GM12865 (cell line): ENCODE measurements around the gene FXN.

Source experiments
- DNase-seq: peaks from one replicate; pipeline ENCODE4 v3.0.0; 2010; ENCODE audit warnings: low read depth
- H3K4me3 ChIP-seq: 2 replicates; pipeline ENCODE4 v1.5.1; 2011; ENCODE audit warnings: mild to moderate bottlenecking, low read depth, low read length, control low read depth
- TF ChIP-seq, protein P1 (sequence below): IDR thresholded peaks from 2 replicates; pipeline ENCODE4 v1.5.1; 2011; ENCODE audit warnings: low read length, control low read depth, low read depth, inconsistent platforms; ENCODE audit not compliant: insufficient read depth; ENCODE audit errors: missing control alignments

The FXN gene

DNA sequence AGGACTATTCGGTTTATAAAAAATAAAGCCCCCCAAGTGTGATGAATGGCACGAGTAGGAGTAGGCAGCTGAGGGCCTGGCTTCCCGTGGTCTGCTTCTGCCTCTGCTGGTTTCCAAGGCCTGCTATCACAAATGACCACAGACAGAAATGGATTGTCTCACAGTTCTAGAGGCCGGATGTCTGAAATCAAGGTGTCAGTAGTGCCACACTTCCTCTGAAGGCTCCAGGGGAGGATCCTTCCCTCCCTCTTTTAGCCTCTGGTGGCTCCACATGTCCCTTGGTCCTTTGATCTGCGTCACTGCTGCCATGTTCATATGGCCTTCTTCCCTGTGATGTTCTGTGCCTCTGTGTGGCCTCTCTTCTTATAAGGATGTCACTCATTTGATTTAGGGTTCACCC is 36.7 kb upstream of the FXN start:
- no peak overlapping the region for H3K4me3 ChIP-seq
- DNase-seq: no peak
- TF ChIP-seq, protein P1, sequence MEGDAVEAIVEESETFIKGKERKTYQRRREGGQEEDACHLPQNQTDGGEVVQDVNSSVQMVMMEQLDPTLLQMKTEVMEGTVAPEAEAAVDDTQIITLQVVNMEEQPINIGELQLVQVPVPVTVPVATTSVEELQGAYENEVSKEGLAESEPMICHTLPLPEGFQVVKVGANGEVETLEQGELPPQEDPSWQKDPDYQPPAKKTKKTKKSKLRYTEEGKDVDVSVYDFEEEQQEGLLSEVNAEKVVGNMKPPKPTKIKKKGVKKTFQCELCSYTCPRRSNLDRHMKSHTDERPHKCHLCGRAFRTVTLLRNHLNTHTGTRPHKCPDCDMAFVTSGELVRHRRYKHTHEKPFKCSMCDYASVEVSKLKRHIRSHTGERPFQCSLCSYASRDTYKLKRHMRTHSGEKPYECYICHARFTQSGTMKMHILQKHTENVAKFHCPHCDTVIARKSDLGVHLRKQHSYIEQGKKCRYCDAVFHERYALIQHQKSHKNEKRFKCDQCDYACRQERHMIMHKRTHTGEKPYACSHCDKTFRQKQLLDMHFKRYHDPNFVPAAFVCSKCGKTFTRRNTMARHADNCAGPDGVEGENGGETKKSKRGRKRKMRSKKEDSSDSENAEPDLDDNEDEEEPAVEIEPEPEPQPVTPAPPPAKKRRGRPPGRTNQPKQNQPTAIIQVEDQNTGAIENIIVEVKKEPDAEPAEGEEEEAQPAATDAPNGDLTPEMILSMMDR: no peak

DNA sequence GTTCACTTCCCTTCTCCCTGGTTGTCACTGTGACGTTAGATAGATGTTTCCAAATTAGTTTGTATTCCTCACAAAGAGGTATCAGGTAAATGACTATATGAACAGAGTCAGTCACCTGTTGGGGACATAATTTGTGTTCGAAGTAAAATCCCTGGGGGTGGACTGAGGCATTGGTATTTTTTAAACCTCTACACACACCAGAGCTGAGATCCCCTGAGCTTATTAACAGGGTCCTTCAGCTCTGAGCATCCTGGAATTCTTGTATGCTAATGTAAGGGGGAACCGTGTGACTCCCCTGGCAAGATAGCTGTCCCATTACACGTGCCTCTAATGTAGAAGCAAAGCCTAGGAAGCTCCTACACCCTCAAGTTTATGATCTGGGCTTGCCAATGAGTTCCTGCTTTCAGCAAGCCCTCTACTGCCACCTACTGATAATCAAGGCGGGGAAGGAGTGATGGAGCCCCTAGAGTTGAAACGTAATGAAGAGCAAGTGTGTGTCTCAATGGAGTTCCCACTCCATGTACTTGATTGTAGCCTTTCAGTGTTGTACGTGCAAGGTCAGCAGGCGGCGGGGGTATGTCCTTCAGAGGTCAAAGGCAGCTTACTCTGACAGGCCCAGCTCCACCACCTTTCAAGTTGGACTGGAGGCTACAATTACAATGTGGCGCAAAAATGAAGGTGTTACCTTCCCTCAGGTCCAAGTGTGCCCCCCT is 36.0 kb upstream of the FXN start:
- peak; percentile 88 for DNase-seq
- no peak overlapping the region for H3K4me3 ChIP-seq
- TF ChIP-seq, protein P1: peak; percentile 91

DNA sequence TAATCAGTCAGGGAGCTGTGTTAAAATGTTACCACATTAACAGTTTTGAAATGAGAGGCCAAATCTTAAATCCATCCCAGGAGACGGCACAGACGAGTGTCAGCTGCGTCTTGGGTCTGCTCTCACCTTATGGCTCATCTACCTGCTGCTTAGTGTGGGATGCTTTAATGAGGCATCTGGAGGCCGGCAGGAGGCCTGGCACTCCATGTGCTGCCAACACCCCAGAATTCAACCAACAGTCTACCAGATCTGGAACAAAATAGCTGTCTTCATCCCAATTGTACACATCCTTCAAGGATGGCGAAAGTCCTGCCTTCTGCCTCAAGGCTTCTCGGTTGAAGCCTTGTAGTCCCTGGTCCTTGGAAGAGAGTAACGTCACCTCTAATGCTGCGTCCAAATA is 33.6 kb upstream of the FXN start:
- TF ChIP-seq, protein P1: no peak
- no peak overlapping the region for H3K4me3 ChIP-seq
- DNase-seq: no peak

DNA sequence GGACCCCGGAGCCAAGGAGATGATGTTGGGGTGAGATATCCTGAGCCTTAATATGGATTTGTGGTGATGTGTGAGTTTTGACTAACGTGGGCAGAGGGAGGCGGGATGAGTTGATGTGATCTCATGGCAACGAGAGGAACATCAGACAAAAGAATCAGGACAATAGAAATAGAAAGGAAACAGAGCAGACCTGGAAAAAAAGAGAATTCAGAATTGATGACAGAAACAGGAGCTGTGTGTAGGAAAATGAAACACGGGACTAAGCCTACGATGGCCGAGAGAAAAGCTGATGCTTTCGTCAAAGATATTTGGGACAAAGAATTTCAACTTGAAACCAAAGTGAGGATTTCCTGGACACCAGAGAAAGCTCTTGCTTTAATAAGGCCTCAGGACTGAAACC is 32.5 kb upstream of the FXN start:
- no peak overlapping the region for H3K4me3 ChIP-seq
- TF ChIP-seq, protein P1: no peak
- no peak for DNase-seq

DNA sequence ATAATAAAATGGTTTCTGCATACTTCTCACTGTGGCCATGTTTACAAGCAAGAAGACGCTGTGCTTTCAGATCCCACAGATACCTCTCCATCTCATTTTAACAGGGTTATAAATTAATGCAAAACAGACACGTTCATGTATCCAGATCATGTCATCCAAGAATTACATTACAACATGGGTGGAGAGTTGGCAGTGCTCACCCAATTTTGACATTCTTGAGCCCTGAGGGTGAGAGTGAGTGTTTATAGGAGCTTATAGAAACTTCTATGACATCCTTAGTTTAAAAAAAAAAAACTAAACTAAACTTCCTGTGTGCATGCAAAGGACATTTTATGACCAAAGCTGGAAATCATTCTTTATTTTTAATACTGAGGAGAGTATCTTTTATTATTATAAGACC is 30.7 kb upstream of the FXN start:
- no peak overlapping the region for H3K4me3 ChIP-seq
- no peak for DNase-seq
- TF ChIP-seq, protein P1: no peak

DNA sequence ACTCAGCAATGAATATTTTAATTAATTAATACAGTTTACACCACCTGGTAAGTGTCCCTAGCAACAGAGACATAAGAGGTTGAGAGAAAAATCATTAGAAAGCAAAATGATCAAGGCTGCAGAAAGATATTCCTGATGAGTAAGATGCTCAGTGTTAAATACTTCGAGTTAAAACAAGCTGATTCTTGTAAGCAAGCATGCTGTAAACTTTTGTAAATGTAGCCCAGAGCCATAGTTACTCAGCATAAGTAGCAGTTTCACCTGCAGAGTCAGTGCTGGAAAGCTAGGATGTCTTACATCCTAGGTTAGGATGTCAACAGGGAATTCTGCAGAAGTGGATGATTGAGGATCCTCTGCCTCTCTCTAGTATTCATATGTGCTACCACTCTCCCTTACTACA is 25.8 kb upstream of the FXN start:
- TF ChIP-seq, protein P1: no peak
- H3K4me3 ChIP-seq: no peak overlapping the region
- no peak for DNase-seq
